Measurements from ENCODE around the gene IL34.

- no peak for TF ChIP-seq CTCF (IDR thresholded peaks at IDR 0.05)
- TF ChIP-seq POLR2A (IDR thresholded peaks at IDR 0.05), result no peak
- no peak for TF ChIP-seq POLR2AphosphoS5 (IDR thresholded peaks at IDR 0.05)
- no peak for TF ChIP-seq EP300 (IDR thresholded peaks at IDR 0.05)
These were observed 9.8 kb downstream of the IL34 start for GRCh38 chr16:70656065-70656711.

All from upper lobe of left lung (tissue), 4 donors.